Endodermal cell (in vitro differentiated cells): Measurements from ENCODE around the gene FARP1. TPM values are rescaled to one million over a fixed set of nuclear protein-coding genes. Genes with fewer than 3 reads are reported as not detected.
A peak's percentile ranks its signal among the peaks of the same experiment; 100 is the strongest.

Source experiments
- DNase-seq: peaks from one replicate; pipeline ENCODE4 v3.0.0-alpha.2; 2017
- H3K27ac ChIP-seq: 2 replicates; pipeline ENCODE4 v1.5.1; 2013; ENCODE audit warnings: mild to moderate bottlenecking, low read depth, low read length, moderate library complexity
- H3K27me3 ChIP-seq: 2 replicates; pipeline ENCODE4 v1.6.1; 2013; ENCODE audit warnings: mild to moderate bottlenecking, low read length, moderate library complexity; ENCODE audit not compliant: insufficient read depth, control insufficient read depth, poor library complexity, severe bottlenecking
- H3K36me3 ChIP-seq: 2 replicates; pipeline ENCODE4 v1.7.0; 2013; ENCODE audit warnings: mild to moderate bottlenecking, low read length, moderate library complexity; ENCODE audit not compliant: control insufficient read depth, insufficient read depth
- H3K4me1 ChIP-seq: one replicate; pipeline ENCODE4 v1.7.0; 2013; ENCODE audit warnings: low read length; ENCODE audit not compliant: control insufficient read depth, insufficient read depth
- H3K4me3 ChIP-seq: 2 replicates; pipeline ENCODE4 v1.5.1; 2013; ENCODE audit warnings: mild to moderate bottlenecking, low read length, moderate library complexity
- H3K9ac ChIP-seq: 2 replicates; pipeline ENCODE4 v1.6.1; 2013; ENCODE audit warnings: mild to moderate bottlenecking, low read length, moderate library complexity; ENCODE audit not compliant: poor library complexity, severe bottlenecking; ENCODE audit errors: extremely low read depth
- H3K9me3 ChIP-seq: 2 replicates; pipeline ENCODE4 v1.6.1; 2013; ENCODE audit warnings: mild to moderate bottlenecking, low read length, moderate library complexity; ENCODE audit not compliant: control insufficient read depth
- H3K27ac Mint-ChIP-seq: 2 replicates; pipeline ENCODE4 v1.8.0; 2020; ENCODE audit warnings: mixed read lengths
- H3K27me3 Mint-ChIP-seq: 2 replicates; pipeline ENCODE4 v1.8.0; 2021; ENCODE audit warnings: mild to moderate bottlenecking, mixed read lengths; ENCODE audit not compliant: insufficient read depth
- H3K36me3 Mint-ChIP-seq: 2 replicates; pipeline ENCODE4 v1.8.0; 2020; ENCODE audit warnings: low read depth, mixed read lengths
- H3K4me1 Mint-ChIP-seq: 2 replicates; pipeline ENCODE4 v1.8.0; 2020; ENCODE audit warnings: mixed read lengths
- H3K4me3 Mint-ChIP-seq: 2 replicates; pipeline ENCODE4 v1.8.0; 2020; ENCODE audit warnings: mild to moderate bottlenecking, moderate library complexity, mixed read lengths
- H3K9me3 Mint-ChIP-seq: 2 replicates; pipeline ENCODE4 v1.8.0; 2020; ENCODE audit warnings: mild to moderate bottlenecking, mixed read lengths
- WGBS, 2 experiments: methylation state at CpG; one replicate each; pipeline versions ENCODE4 v1.1.5 to v1.1.7; 2013; ENCODE audit warnings: missing lambda C conversion rate in 2 of 2, mixed read lengths in 1 of 2; ENCODE audit not compliant: insufficient coverage in 1 of 2, insufficient read length in 1 of 2; 5-methylcytosine and 5-hydroxymethylcytosine counted together
- total RNA-seq, 2 donors: library from RNA; stranded (reverse); fragmentation: NEBNext Ultra II Directional in 1 of 2; extraction: Animal tissue kit (Norgen Biotek cat#: 25700) in 1 of 2; gene quantifications; 2 replicates in 1 of 2; 3 replicates in 1 of 2; pipeline ENCODE4 v1.2.1, GENCODE V29; 2021
- TF ChIP-seq, protein P1 (sequence below): fragments of 200-600 bp; sonication (generic); conservative IDR thresholded peaks from 2 replicates; pipeline ENCODE4 v1.5.0; 2021; ENCODE audit warnings: antibody characterized with exemption, mild to moderate bottlenecking

Gene FARP1
- total RNA-seq, 2 donors from 2014 or later: 237 to 319 TPM

DNA sequence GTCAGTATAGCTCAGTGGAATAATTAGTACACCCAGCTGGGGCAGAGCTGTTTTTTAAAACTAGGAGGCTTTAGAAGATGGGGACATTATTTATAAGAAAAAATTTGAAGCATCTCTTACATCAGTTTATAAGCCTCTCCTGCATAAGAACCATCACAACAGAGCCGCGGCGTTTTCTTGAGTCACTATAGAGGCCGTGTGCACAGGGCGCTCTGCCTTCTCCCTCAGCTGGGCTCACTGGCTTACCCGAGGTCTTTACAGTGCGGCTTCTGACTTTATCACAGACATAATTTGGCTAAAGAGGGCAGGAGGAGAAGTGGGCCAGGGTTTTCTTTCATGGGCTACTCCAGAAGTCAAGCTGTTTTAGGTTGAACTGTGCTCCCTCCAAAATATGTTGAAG lies 169.7 kb downstream of the FARP1 start:
- no peak overlapping the region for H3K4me3 ChIP-seq
- no peak overlapping the region for H3K27ac Mint-ChIP-seq
- H3K9ac ChIP-seq: no peak overlapping the region
- no peaks in the 10 kb centered on the region for H3K27me3 Mint-ChIP-seq
- peaks cover 66% of the 10 kb centered on the region for H3K4me1 Mint-ChIP-seq
- TF ChIP-seq, protein P1, sequence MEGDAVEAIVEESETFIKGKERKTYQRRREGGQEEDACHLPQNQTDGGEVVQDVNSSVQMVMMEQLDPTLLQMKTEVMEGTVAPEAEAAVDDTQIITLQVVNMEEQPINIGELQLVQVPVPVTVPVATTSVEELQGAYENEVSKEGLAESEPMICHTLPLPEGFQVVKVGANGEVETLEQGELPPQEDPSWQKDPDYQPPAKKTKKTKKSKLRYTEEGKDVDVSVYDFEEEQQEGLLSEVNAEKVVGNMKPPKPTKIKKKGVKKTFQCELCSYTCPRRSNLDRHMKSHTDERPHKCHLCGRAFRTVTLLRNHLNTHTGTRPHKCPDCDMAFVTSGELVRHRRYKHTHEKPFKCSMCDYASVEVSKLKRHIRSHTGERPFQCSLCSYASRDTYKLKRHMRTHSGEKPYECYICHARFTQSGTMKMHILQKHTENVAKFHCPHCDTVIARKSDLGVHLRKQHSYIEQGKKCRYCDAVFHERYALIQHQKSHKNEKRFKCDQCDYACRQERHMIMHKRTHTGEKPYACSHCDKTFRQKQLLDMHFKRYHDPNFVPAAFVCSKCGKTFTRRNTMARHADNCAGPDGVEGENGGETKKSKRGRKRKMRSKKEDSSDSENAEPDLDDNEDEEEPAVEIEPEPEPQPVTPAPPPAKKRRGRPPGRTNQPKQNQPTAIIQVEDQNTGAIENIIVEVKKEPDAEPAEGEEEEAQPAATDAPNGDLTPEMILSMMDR: no peak
- no peaks in the 10 kb centered on the region for H3K27me3 ChIP-seq
- 92 to 97% methylated on average over 5 to 7 of the region's 7 CpGs for WGBS, 2 experiments
- H3K9me3 Mint-ChIP-seq: no peaks in the 10 kb centered on the region
- H3K9me3 ChIP-seq: peaks cover 4% of the 10 kb centered on the region
- no peak overlapping the region for H3K4me3 Mint-ChIP-seq
- H3K27ac ChIP-seq: no peak overlapping the region
- peaks cover 28% of the 10 kb centered on the region for H3K36me3 Mint-ChIP-seq
- peaks cover 26% of the 10 kb centered on the region for H3K4me1 ChIP-seq
- H3K36me3 ChIP-seq: peaks cover 47% of the 10 kb centered on the region
- DNase-seq: no peak

DNA sequence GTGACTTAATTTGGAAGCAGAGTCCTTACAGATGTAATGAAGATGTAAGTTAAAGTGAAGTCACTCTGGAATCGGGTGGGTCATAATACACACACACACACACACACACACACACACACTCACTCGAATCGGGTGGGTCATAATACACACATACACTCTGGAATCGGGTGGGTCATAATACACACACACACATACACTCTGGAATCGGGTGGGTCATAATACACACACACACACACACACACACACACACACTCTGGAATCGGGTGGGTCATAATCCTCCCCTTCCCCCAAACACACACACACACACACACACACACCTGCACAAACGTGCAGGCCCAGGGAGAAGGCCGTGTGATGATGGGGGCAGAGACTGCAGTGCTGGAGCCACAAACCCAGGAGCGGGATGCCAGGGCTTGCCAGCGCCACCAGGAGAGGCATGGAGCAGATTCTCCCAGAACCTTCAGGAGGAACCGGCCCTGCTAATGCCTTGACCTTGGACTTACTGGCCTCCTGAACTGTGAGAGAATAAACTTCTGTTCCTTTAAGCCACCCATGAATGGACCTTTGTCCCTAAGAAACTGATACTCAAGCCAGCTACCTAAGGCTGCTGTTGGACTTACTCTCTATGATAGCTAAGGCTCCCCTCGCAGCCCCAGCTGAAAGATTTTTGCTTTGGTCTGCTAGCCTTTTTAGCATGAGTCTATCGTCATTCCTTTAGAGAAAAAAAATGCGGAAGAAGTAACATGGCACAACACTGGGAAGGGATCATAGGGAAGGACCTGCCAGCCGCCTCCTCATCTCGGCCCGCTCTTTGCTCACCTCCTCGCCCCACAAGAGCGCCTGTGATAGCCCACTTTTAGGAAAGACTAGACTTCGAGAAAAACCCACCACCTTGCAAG lies 170.4 kb downstream of the FARP1 start:
- H3K27ac ChIP-seq: no peak overlapping the region
- 86 to 95% methylated on average over 10 to 19 of the region's 20 CpGs for WGBS, 2 experiments
- no peaks in the 10 kb centered on the region for H3K9me3 Mint-ChIP-seq
- no peak for DNase-seq
- H3K4me1 ChIP-seq: peaks cover 25% of the 10 kb centered on the region
- no peak overlapping the region for H3K4me3 ChIP-seq
- peaks cover 60% of the 10 kb centered on the region for H3K4me1 Mint-ChIP-seq
- peaks cover 4% of the 10 kb centered on the region for H3K9me3 ChIP-seq
- peaks cover 49% of the 10 kb centered on the region for H3K36me3 ChIP-seq
- H3K27me3 ChIP-seq: no peaks in the 10 kb centered on the region
- H3K27me3 Mint-ChIP-seq: no peaks in the 10 kb centered on the region
- TF ChIP-seq, protein P1: no peak
- H3K27ac Mint-ChIP-seq: peak overlapping the region; percentile 31
- H3K4me3 Mint-ChIP-seq: no peak overlapping the region
- H3K9ac ChIP-seq: no peak overlapping the region
- H3K36me3 Mint-ChIP-seq: peaks cover 28% of the 10 kb centered on the region

DNA sequence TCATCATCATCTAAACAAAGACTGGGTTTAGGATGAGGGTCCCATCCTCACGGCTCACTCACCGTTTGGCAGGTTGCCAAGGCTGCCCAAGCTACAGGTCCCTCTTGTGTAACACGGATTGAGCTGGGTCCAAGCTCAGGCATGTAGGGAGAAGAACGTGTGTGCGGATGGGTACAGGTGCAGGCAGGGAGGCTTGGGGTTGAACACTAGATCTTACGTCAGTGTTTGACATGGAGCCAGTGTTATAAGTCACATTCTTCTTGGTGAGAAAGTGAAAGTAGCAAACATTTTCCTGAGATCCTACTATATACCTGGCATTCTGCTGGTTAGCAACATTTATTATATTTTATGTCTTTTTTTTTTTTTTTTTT lies 171.0 kb downstream of the FARP1 start:
- Mint-ChIP-seq H3K4me1 (peaks cover 62% of the 10 kb centered on the region), H3K9me3 (no peaks in the 10 kb centered on the region), H3K36me3 (peaks cover 32% of the 10 kb centered on the region), H3K4me3 (no peak overlapping the region), H3K27ac (peak overlapping the region; percentile 31), H3K27me3 (no peaks in the 10 kb centered on the region)
- Histone ChIP-seq H3K9me3 (peaks cover 4% of the 10 kb centered on the region), H3K27ac (no peak overlapping the region), H3K9ac (no peak overlapping the region), H3K4me3 (no peak overlapping the region), H3K4me1 (peaks cover 25% of the 10 kb centered on the region), H3K27me3 (no peaks in the 10 kb centered on the region), H3K36me3 (peaks cover 49% of the 10 kb centered on the region)
- DNase-seq: no peak
- WGBS, 2 experiments: 96 to 100% methylated on average over 3 to 6 of the region's 6 CpGs
- TF ChIP-seq, protein P1: no peak
